Kidney (tissue), 14 donors: ENCODE measurements around the gene CDC40. TPM values are rescaled to one million over a fixed set of nuclear protein-coding genes. Genes with fewer than 3 reads are reported as not detected.
A peak's percentile ranks its signal among the peaks of the same experiment; 100 is the strongest.

Source experiments
- DNase-seq, 5 donors: peaks; one replicate each; pipeline ENCODE4 v3.0.0-alpha.2; 2013 to 2020
- FAIRE-seq: peaks from 2 replicates; lab custom pipeline; 2012; peaks lifted over from hg19 to GRCh38; lab: Jason Lieb, UNC
- H3K27ac ChIP-seq, 2 donors: one replicate each; pipeline ENCODE4 v1.7.0; 2013; ENCODE audit warnings: low read depth in 2 of 2, low read length in 2 of 2, inconsistent platforms in 1 of 2
- H3K27me3 ChIP-seq: one replicate; pipeline ENCODE4 v1.7.1; 2013; ENCODE audit warnings: low read length, inconsistent platforms; ENCODE audit not compliant: control insufficient read depth, insufficient read depth
- H3K36me3 ChIP-seq, 3 donors: one replicate each; pipeline versions ENCODE4 v1.7.0 to v1.7.1; 2013; ENCODE audit warnings: low read length in 3 of 3, control low read depth in 1 of 3, inconsistent platforms in 1 of 3; ENCODE audit not compliant: insufficient read depth in 3 of 3, control insufficient read depth in 2 of 3
- H3K4me1 ChIP-seq, 3 donors: one replicate each; pipeline versions ENCODE4 v1.7.0 to v1.7.1; 2013; ENCODE audit warnings: low read length in 3 of 3, inconsistent platforms in 1 of 3, low read depth in 1 of 3; ENCODE audit not compliant: control insufficient read depth in 2 of 3, insufficient read depth in 2 of 3
- H3K4me3 ChIP-seq, 3 donors: one replicate each; pipeline versions ENCODE4 v1.7.0 to v1.8.1; 2013; ENCODE audit warnings: low read length in 3 of 3, control low read depth in 1 of 3, inconsistent platforms in 1 of 3
- H3K9ac ChIP-seq, 3 donors: one replicate each; pipeline versions ENCODE4 v1.7.0 to v1.7.1; 2013; ENCODE audit warnings: low read length in 3 of 3, control low read depth in 1 of 3, inconsistent platforms in 1 of 3
- H3K9me3 ChIP-seq, 3 donors: one replicate each; pipeline versions ENCODE4 v1.7.0 to v1.7.1; 2013; ENCODE audit warnings: low read length in 3 of 3, control low read depth in 1 of 3, inconsistent platforms in 1 of 3; ENCODE audit not compliant: control insufficient read depth in 2 of 3, insufficient read depth in 1 of 3
- CTCF ChIP-seq: IDR thresholded peaks from 3 replicates; pipeline ENCODE4 v1.5.1; 2012; ENCODE audit warnings: mild to moderate bottlenecking, moderate library complexity, borderline replicate concordance; ENCODE audit not compliant: insufficient read depth; ENCODE audit errors: extremely low read depth
- intact Hi-C: fragments of 100-400 bp; cut with DNase I; formaldehyde crosslinking; loops from one replicate; pipeline ENCODE4 v1.11.1; 2022
- polyA plus RNA-seq: library from polyadenylated mRNA; stranded (reverse); fragments of 350-450 nt; fragmentation: Illumina TruSeq; extraction: RNeasy Lipid Tissue Mini Kit (QIAGEN cat#74804); gene quantifications from one replicate; pipeline ENCODE4 v1.2.3, GENCODE V29; 2014; ENCODE audit warnings: low read depth, low replicate concordance; ENCODE audit not compliant: insufficient read depth
- total RNA-seq: library from RNA; stranded (reverse); fragmentation: NEBNext Ultra II Directional; extraction: Animal tissue kit (Norgen Biotek cat#: 25700); gene quantifications from one replicate; pipeline ENCODE4 v1.2.1, GENCODE V29; 2021
- donor health status: control.
- donor health status: control.
- donor health status: control.
- donor health status: control.
- donor health status: control.
- donor health status: DM: yes; HTN: yes; CAD: no.
- donor health status: Normal renal cell carcinoma (clear cell type).

The CDC40 gene
- total and polyA plus RNA-seq, 2 donors from 2014 or later, result 10.9 to 24.6 TPM

GRCh38 chr6:110140650-110141049 is 39.6 kb upstream of the CDC40 start:
- no peak for TF ChIP-seq CTCF
- Histone ChIP-seq H3K4me3 (no peak overlapping the region), H3K27me3 (no peaks in the 10 kb centered on the region), H3K9me3 (peaks cover 0 to 7% (median 0%) of the 10 kb centered on the region in 3 donors), H3K4me1 (no peaks in the 10 kb centered on the region), H3K27ac (no peak overlapping the region), H3K9ac (no peak overlapping the region), H3K36me3 (peaks cover 0 to 6% (median 0%) of the 10 kb centered on the region in 3 donors)
- intact Hi-C loops, result no loop called here
- FAIRE-seq (no peak), DNase-seq (no peak)

GRCh38 chr6:110147870-110148269 is 32.4 kb upstream of the CDC40 start:
- DNase-seq (no peak), FAIRE-seq (no peak)
- Histone ChIP-seq H3K9ac (no peak overlapping the region), H3K4me1 (no peaks in the 10 kb centered on the region), H3K36me3 (no peaks in the 10 kb centered on the region), H3K4me3 (no peak overlapping the region), H3K9me3 (no peaks in the 10 kb centered on the region), H3K27me3 (no peaks in the 10 kb centered on the region), H3K27ac (no peak overlapping the region)
- intact Hi-C loops, result no loop called here
- TF ChIP-seq CTCF, result no peak

- Histone ChIP-seq H3K27ac (no peak overlapping the region), H3K36me3 (no peaks in the 10 kb centered on the region), H3K4me1 (no peaks in the 10 kb centered on the region), H3K4me3 (no peak overlapping the region), H3K9ac (no peak overlapping the region), H3K27me3 (no peaks in the 10 kb centered on the region), H3K9me3 (no peaks in the 10 kb centered on the region)
- DNase-seq, result no peak
- TF ChIP-seq CTCF, result no peak
- no peak for FAIRE-seq
- intact Hi-C loops, result no loop called here
These were observed 21.7 kb upstream of the CDC40 start for GRCh38 chr6:110158479-110158878.

DNA sequence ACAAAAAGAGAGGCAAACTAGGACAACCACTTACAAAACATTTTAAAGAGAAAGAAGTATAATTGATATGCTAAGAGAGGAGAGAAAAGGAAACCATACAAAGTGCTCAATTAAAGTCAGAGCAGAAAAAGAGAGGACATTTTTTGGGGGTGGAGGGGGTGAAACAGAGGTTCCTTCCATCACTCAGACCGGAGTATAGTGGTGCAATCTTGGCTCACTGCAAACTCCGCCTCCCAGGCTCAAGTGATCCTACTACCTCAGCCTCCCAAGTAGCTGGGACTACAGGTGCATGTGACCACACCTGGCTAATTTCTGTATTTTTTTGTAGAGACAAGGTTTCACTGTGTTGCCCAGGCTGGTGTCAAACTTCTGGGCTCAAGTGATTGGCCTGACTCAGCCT is 10.1 kb upstream of the CDC40 start:
- Histone ChIP-seq H3K9me3 (no peaks in the 10 kb centered on the region), H3K27ac (no peak overlapping the region), H3K27me3 (no peaks in the 10 kb centered on the region), H3K4me1 (no peaks in the 10 kb centered on the region), H3K36me3 (no peaks in the 10 kb centered on the region), H3K9ac (no peak overlapping the region), H3K4me3 (no peak overlapping the region)
- no peak for TF ChIP-seq CTCF
- DNase-seq, result peak in 1 of 5 donors; percentile 8
- intact Hi-C loops, result no loop called here
- FAIRE-seq, result no peak
